Liver (tissue), 9 donors: ENCODE data around the gene RAMP3. TPM values are rescaled to one million over a fixed set of nuclear protein-coding genes. Genes with fewer than 3 reads are reported as not detected.

Experiments
- DNase-seq: peaks from one replicate; pipeline ENCODE4 v3.0.0-alpha.2; 2017; ENCODE audit warnings: low spot score
- H3K27ac ChIP-seq, 2 donors: one replicate each; pipeline ENCODE4 v1.7.0; 2013; ENCODE audit warnings: inconsistent platforms in 2 of 2, low read length in 2 of 2, control low read depth in 1 of 2, low read depth in 1 of 2, mild to moderate bottlenecking in 1 of 2
- H3K27me3 ChIP-seq, 4 donors: one replicate each; pipeline versions ENCODE4 v1.6.1 to v1.7.0; 2013; ENCODE audit warnings: low read length in 3 of 4, inconsistent platforms in 1 of 4, mild to moderate bottlenecking in 1 of 4, moderate library complexity in 1 of 4; ENCODE audit not compliant: control insufficient read depth in 4 of 4, insufficient read depth in 4 of 4
- H3K36me3 ChIP-seq, 4 donors: one replicate each; pipeline versions ENCODE4 v1.6.1 to v1.7.0; 2013; ENCODE audit warnings: low read length in 3 of 4, mild to moderate bottlenecking in 3 of 4, low read depth in 1 of 4, moderate library complexity in 1 of 4; ENCODE audit not compliant: control insufficient read depth in 4 of 4, insufficient read depth in 3 of 4
- H3K4me1 ChIP-seq, 4 donors: one replicate each; pipeline versions ENCODE4 v1.6.1 to v1.7.0; 2013; ENCODE audit warnings: low read length in 3 of 4, mild to moderate bottlenecking in 3 of 4, moderate library complexity in 1 of 4; ENCODE audit not compliant: control insufficient read depth in 4 of 4, insufficient read depth in 4 of 4
- H3K4me3 ChIP-seq, 3 donors: one replicate each; pipeline versions ENCODE4 v1.6.1 to v1.7.0; 2013; ENCODE audit warnings: low read length in 3 of 3, control low read depth in 1 of 3, low read depth in 1 of 3, mild to moderate bottlenecking in 1 of 3
- H3K9ac ChIP-seq, 2 donors: one replicate each; pipeline ENCODE4 v1.7.0; 2013; ENCODE audit warnings: low read length in 2 of 2, mild to moderate bottlenecking in 2 of 2, moderate library complexity in 2 of 2, control low read depth in 1 of 2, low read depth in 1 of 2
- H3K9me3 ChIP-seq, 4 donors: one replicate each; pipeline versions ENCODE4 v1.6.1 to v1.7.0; 2013; ENCODE audit warnings: low read length in 3 of 4; ENCODE audit not compliant: control insufficient read depth in 4 of 4
- EGR1 ChIP-seq, 2 donors: IDR thresholded peaks; 2 replicates each; pipeline ENCODE4 v1.6.1; 2016 to 2018; ENCODE audit warnings: antibody characterized with exemption in 2 of 2, low read depth in 2 of 2
- FOXA1 ChIP-seq: IDR thresholded peaks from 2 replicates; pipeline ENCODE4 v1.6.1; 2016; ENCODE audit warnings: antibody characterized with exemption
- FOXA2 ChIP-seq: IDR thresholded peaks from 2 replicates; pipeline ENCODE4 v1.6.1; 2016; ENCODE audit warnings: antibody characterized with exemption
- GABPA ChIP-seq, 2 donors: IDR thresholded peaks in 1 of 2; conservative IDR thresholded peaks in 1 of 2; 2 replicates each; pipeline ENCODE4 v1.6.1; 2016; ENCODE audit warnings: antibody characterized with exemption in 2 of 2, mild to moderate bottlenecking in 1 of 2, moderate library complexity in 1 of 2
- HNF4A ChIP-seq, 2 donors: conservative IDR thresholded peaks; 2 replicates each; pipeline ENCODE4 v1.6.1; 2016; ENCODE audit warnings: antibody characterized with exemption in 2 of 2, mild to moderate bottlenecking in 2 of 2
- HNF4G ChIP-seq: IDR thresholded peaks from 2 replicates; pipeline ENCODE4 v1.6.1; 2016; ENCODE audit warnings: antibody characterized with exemption
- JUND ChIP-seq, 2 donors: IDR thresholded peaks; 2 replicates each; pipeline ENCODE4 v1.6.1; 2016; ENCODE audit warnings: antibody characterized with exemption in 2 of 2
- NR2F2 ChIP-seq: IDR thresholded peaks from 2 replicates; pipeline ENCODE4 v1.6.1; 2016; ENCODE audit warnings: antibody characterized with exemption
- RAD21 ChIP-seq, 2 donors: IDR thresholded peaks; 2 replicates each; pipeline ENCODE4 v1.6.1; 2016; ENCODE audit warnings: antibody characterized with exemption in 2 of 2, mild to moderate bottlenecking in 2 of 2
- RXRA ChIP-seq, 2 donors: IDR thresholded peaks; 2 replicates each; pipeline ENCODE4 v1.6.1; 2017 to 2018; ENCODE audit warnings: antibody characterized with exemption in 2 of 2, mild to moderate bottlenecking in 1 of 2
- SP1 ChIP-seq: IDR thresholded peaks from 2 replicates; pipeline ENCODE4 v1.6.1; 2018; ENCODE audit warnings: antibody characterized with exemption, mild to moderate bottlenecking
- TAF1 ChIP-seq: conservative IDR thresholded peaks from 2 replicates; pipeline ENCODE4 v1.6.1; 2016; ENCODE audit warnings: antibody characterized with exemption, mild to moderate bottlenecking
- YY1 ChIP-seq: IDR thresholded peaks from 2 replicates; pipeline ENCODE4 v1.6.1; 2016; ENCODE audit warnings: antibody characterized with exemption, mild to moderate bottlenecking
- WGBS: extraction: QIAGEN DNeasy Blood & Tissue Kit; methylation state at CpG from one replicate; pipeline ENCODE4 v1.1.7; 2013; 5-methylcytosine and 5-hydroxymethylcytosine counted together
- polyA plus RNA-seq, 2 donors: library from polyadenylated mRNA; stranded (reverse) in 1 of 2; unstranded in 1 of 2; fragments of 200-250 nt in 1 of 2; fragments of >200 nt in 1 of 2; fragmentation: Nextera tagmentation in 1 of 2; extraction: Ambion mirVana in 1 of 2; gene quantifications; one replicate each; pipeline versions ENCODE4 v1.2.1 to v1.2.3, GENCODE V29; 2013 to 2015
- total RNA-seq, 2 donors: library from RNA; depleted of rRNA; stranded (reverse); fragments of >200 nt; gene quantifications; one replicate each; pipeline ENCODE4 v1.2.3, GENCODE V29; 2014
- TF ChIP-seq, protein P1 (sequence below): IDR thresholded peaks from 2 replicates; pipeline ENCODE4 v1.6.1; 2016; ENCODE audit warnings: antibody characterized with exemption
- TF ChIP-seq, protein P2 (sequence below): IDR thresholded peaks from 2 replicates; pipeline ENCODE4 v1.6.1; 2016; ENCODE audit warnings: antibody characterized with exemption
- TF ChIP-seq, protein P3 (sequence below): fragments of 150-350 bp; IDR thresholded peaks from 2 replicates; pipeline ENCODE4 v1.5.1; 2017; ENCODE audit warnings: improper control_type of control experiment, low read depth, low read length; ENCODE audit not compliant: missing input control
- TF ChIP-seq, protein P4 (sequence below): IDR thresholded peaks from 2 replicates; pipeline ENCODE4 v1.6.1; 2016; ENCODE audit warnings: antibody characterized with exemption
- TF ChIP-seq, protein P5 (sequence below): IDR thresholded peaks from 2 replicates; pipeline ENCODE4 v1.6.1; 2016; ENCODE audit warnings: antibody characterized with exemption, mild to moderate bottlenecking
- donor health status: healthy.
- donor health status: healthy.
- donor health status: healthy.
- donor health status: healthy.
- donor health status: healthy.

The RAMP3 gene
- total and polyA plus RNA-seq, 4 donors, result 2.3 to 30.0 (median 22.2) TPM

DNA sequence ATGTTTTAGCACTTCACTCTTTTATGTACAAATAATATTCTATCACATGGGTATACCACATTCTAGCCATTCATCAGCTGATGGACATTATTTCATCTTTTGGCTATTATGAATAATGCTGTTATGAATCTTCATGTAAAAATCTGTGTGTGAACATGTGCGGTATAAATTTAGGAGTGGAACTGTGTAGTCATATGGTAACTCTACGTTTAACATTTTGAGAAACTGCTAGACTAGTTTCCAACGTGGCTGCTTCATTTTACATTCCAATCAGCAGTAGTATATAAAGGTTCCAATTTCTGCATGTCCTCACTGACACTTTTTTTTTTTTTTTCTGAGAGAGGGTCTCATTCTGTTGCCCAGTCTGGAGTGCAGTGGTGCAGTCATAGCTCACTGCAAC, 8.3 kb downstream of the RAMP3 start:
- 59% methylated on average over 3 of the region's 3 CpGs for WGBS
- H3K9ac ChIP-seq, result no peak overlapping the region
- H3K36me3 ChIP-seq, result no peaks in the 10 kb centered on the region
- H3K4me1 ChIP-seq, result no peaks in the 10 kb centered on the region
- H3K4me3 ChIP-seq, result no peak overlapping the region
- H3K9me3 ChIP-seq, result peaks cover 0 to 2% (median 0%) of the 10 kb centered on the region in 4 donors
- no peak for DNase-seq
- H3K27me3 ChIP-seq, result no peaks in the 10 kb centered on the region
- H3K27ac ChIP-seq, result no peak overlapping the region
- TF ChIP-seq NR2F2, result no peak
- TF ChIP-seq, protein P1, sequence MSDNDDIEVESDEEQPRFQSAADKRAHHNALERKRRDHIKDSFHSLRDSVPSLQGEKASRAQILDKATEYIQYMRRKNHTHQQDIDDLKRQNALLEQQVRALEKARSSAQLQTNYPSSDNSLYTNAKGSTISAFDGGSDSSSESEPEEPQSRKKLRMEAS, result no peak
- no peak for TF ChIP-seq HNF4A (conservative IDR thresholded peaks at IDR 0.05)
- no peak for TF ChIP-seq FOXA2
- no peak for TF ChIP-seq TAF1
- TF ChIP-seq, protein P2, sequence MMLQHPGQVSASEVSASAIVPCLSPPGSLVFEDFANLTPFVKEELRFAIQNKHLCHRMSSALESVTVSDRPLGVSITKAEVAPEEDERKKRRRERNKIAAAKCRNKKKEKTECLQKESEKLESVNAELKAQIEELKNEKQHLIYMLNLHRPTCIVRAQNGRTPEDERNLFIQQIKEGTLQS, result no peak
- TF ChIP-seq EGR1 (IDR thresholded peaks at IDR 0.05; ENCODE audit: low read depth in 2 of 2), result no peak
- no peak for TF ChIP-seq SP1
- TF ChIP-seq RAD21 (IDR thresholded peaks at IDR 0.05), result no peak
- TF ChIP-seq, protein P3, sequence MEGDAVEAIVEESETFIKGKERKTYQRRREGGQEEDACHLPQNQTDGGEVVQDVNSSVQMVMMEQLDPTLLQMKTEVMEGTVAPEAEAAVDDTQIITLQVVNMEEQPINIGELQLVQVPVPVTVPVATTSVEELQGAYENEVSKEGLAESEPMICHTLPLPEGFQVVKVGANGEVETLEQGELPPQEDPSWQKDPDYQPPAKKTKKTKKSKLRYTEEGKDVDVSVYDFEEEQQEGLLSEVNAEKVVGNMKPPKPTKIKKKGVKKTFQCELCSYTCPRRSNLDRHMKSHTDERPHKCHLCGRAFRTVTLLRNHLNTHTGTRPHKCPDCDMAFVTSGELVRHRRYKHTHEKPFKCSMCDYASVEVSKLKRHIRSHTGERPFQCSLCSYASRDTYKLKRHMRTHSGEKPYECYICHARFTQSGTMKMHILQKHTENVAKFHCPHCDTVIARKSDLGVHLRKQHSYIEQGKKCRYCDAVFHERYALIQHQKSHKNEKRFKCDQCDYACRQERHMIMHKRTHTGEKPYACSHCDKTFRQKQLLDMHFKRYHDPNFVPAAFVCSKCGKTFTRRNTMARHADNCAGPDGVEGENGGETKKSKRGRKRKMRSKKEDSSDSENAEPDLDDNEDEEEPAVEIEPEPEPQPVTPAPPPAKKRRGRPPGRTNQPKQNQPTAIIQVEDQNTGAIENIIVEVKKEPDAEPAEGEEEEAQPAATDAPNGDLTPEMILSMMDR, result no peak
- TF ChIP-seq, protein P4, sequence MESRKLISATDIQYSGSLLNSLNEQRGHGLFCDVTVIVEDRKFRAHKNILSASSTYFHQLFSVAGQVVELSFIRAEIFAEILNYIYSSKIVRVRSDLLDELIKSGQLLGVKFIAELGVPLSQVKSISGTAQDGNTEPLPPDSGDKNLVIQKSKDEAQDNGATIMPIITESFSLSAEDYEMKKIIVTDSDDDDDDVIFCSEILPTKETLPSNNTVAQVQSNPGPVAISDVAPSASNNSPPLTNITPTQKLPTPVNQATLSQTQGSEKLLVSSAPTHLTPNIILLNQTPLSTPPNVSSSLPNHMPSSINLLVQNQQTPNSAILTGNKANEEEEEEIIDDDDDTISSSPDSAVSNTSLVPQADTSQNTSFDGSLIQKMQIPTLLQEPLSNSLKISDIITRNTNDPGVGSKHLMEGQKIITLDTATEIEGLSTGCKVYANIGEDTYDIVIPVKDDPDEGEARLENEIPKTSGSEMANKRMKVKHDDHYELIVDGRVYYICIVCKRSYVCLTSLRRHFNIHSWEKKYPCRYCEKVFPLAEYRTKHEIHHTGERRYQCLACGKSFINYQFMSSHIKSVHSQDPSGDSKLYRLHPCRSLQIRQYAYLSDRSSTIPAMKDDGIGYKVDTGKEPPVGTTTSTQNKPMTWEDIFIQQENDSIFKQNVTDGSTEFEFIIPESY, result no peak
- no peak for TF ChIP-seq JUND (IDR thresholded peaks at IDR 0.05)
- TF ChIP-seq, protein P5, sequence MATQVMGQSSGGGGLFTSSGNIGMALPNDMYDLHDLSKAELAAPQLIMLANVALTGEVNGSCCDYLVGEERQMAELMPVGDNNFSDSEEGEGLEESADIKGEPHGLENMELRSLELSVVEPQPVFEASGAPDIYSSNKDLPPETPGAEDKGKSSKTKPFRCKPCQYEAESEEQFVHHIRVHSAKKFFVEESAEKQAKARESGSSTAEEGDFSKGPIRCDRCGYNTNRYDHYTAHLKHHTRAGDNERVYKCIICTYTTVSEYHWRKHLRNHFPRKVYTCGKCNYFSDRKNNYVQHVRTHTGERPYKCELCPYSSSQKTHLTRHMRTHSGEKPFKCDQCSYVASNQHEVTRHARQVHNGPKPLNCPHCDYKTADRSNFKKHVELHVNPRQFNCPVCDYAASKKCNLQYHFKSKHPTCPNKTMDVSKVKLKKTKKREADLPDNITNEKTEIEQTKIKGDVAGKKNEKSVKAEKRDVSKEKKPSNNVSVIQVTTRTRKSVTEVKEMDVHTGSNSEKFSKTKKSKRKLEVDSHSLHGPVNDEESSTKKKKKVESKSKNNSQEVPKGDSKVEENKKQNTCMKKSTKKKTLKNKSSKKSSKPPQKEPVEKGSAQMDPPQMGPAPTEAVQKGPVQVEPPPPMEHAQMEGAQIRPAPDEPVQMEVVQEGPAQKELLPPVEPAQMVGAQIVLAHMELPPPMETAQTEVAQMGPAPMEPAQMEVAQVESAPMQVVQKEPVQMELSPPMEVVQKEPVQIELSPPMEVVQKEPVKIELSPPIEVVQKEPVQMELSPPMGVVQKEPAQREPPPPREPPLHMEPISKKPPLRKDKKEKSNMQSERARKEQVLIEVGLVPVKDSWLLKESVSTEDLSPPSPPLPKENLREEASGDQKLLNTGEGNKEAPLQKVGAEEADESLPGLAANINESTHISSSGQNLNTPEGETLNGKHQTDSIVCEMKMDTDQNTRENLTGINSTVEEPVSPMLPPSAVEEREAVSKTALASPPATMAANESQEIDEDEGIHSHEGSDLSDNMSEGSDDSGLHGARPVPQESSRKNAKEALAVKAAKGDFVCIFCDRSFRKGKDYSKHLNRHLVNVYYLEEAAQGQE, result no peak
- TF ChIP-seq FOXA1, result no peak
- TF ChIP-seq RXRA (IDR thresholded peaks at IDR 0.05), result no peak
- TF ChIP-seq HNF4G, result no peak
- TF ChIP-seq GABPA (IDR thresholded peaks at IDR 0.05 in 1 of 2, conservative IDR thresholded peaks at IDR 0.05 in 1 of 2), result no peak

DNA sequence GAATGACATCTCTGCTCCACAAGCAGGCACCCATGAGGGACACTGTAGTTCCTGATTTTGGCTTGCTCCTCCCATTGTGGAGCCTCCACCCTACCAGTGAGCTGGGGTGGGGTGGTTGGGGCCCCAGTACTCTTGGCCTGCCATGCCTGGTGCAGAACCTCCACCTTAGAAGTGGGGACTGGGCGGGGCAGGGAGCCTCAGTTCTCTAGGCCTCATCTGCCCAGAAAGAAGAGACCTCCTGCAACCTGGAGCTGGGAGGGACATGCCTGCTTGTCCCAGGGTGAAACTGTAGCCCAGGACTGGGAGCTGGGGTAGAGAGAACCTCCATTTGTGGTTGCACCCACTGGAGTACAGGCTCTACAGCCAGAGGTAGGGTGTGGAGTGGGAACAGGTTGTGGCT, 14.4 kb downstream of the RAMP3 start:
- 48% methylated on average over 1 of the region's 1 CpG for WGBS
- no peak for DNase-seq
- H3K27me3 ChIP-seq, result no peaks in the 10 kb centered on the region
- TF ChIP-seq FOXA2 (no peak), NR2F2 (no peak), YY1 (no peak), RXRA (IDR thresholded peaks at IDR 0.05) (no peak), FOXA1 (no peak), HNF4A (conservative IDR thresholded peaks at IDR 0.05) (no peak)
- TF ChIP-seq, protein P3, result no peak
- TF ChIP-seq, protein P2, result no peak
- TF ChIP-seq, protein P1, result no peak

More for the DNA sequence above, 14.4 kb downstream of the RAMP3 start:
- no peaks in the 10 kb centered on the region for H3K4me1 ChIP-seq
- no peak overlapping the region for H3K4me3 ChIP-seq
- no peak overlapping the region for H3K27ac ChIP-seq
- no peaks in the 10 kb centered on the region for H3K36me3 ChIP-seq
- H3K9me3 ChIP-seq, result no peaks in the 10 kb centered on the region
- H3K9ac ChIP-seq, result no peak overlapping the region
